Measurements from ENCODE around the gene TBC1D20.

DNA sequence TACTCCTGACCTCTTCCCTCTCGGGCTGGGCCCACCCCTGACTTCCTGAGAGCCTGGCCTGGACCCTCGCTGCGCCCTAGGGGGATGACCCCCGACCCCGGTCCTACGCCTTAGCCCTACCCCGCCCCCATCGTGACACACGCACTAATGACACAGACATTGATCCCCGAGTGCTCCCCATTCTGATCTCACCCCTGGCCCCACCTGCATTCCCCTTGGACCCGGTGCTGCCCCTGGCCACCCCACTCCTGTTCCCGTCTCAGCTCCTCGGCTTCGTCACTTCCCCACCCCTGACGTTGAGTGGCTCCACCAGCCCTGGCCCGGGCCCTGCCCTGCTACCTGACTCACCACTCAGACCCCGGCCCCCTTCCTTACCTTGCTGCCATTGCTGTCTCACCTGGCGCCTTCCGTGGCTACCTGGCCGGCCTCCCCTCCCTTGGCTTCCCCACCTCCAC lies 42.1 kb downstream of the TBC1D20 start:
- TF ChIP-seq, protein P1, sequence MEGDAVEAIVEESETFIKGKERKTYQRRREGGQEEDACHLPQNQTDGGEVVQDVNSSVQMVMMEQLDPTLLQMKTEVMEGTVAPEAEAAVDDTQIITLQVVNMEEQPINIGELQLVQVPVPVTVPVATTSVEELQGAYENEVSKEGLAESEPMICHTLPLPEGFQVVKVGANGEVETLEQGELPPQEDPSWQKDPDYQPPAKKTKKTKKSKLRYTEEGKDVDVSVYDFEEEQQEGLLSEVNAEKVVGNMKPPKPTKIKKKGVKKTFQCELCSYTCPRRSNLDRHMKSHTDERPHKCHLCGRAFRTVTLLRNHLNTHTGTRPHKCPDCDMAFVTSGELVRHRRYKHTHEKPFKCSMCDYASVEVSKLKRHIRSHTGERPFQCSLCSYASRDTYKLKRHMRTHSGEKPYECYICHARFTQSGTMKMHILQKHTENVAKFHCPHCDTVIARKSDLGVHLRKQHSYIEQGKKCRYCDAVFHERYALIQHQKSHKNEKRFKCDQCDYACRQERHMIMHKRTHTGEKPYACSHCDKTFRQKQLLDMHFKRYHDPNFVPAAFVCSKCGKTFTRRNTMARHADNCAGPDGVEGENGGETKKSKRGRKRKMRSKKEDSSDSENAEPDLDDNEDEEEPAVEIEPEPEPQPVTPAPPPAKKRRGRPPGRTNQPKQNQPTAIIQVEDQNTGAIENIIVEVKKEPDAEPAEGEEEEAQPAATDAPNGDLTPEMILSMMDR (IDR thresholded peaks at IDR 0.05; ENCODE audit: extremely low read depth in 1 of 2, insufficient read depth in 1 of 2, low read depth in 1 of 2, low read length in 2 of 2), result no peak
- TF ChIP-seq EZH2 (IDR thresholded peaks at IDR 0.05; ENCODE audit: borderline replicate concordance, low read depth, low read length, severe bottlenecking) (no peak), MYC (IDR thresholded peaks at IDR 0.05; ENCODE audit: low read depth, low read length) (no peak)
